ENCODE measurements around the gene PARD6A. TPM values are rescaled to one million over a fixed set of nuclear protein-coding genes. Genes with fewer than 3 reads are reported as not detected.
A peak's percentile ranks its signal among the peaks of the same experiment; 100 is the strongest.

Gene PARD6A
- total RNA-seq, 4 donors from 2014 or later: 3.2 to 12.5 (median 4.6) TPM

- TF ChIP-seq, protein P1, sequence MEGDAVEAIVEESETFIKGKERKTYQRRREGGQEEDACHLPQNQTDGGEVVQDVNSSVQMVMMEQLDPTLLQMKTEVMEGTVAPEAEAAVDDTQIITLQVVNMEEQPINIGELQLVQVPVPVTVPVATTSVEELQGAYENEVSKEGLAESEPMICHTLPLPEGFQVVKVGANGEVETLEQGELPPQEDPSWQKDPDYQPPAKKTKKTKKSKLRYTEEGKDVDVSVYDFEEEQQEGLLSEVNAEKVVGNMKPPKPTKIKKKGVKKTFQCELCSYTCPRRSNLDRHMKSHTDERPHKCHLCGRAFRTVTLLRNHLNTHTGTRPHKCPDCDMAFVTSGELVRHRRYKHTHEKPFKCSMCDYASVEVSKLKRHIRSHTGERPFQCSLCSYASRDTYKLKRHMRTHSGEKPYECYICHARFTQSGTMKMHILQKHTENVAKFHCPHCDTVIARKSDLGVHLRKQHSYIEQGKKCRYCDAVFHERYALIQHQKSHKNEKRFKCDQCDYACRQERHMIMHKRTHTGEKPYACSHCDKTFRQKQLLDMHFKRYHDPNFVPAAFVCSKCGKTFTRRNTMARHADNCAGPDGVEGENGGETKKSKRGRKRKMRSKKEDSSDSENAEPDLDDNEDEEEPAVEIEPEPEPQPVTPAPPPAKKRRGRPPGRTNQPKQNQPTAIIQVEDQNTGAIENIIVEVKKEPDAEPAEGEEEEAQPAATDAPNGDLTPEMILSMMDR (IDR thresholded peaks at IDR 0.05): no peak
- ATAC-seq (ENCODE audit: low FRiP score): no peak
- DNase-seq (ENCODE audit: low spot score): no peak
Measured at GRCh38 chr16:67657751-67658518, 2.8 kb upstream of the PARD6A start.

DNA sequence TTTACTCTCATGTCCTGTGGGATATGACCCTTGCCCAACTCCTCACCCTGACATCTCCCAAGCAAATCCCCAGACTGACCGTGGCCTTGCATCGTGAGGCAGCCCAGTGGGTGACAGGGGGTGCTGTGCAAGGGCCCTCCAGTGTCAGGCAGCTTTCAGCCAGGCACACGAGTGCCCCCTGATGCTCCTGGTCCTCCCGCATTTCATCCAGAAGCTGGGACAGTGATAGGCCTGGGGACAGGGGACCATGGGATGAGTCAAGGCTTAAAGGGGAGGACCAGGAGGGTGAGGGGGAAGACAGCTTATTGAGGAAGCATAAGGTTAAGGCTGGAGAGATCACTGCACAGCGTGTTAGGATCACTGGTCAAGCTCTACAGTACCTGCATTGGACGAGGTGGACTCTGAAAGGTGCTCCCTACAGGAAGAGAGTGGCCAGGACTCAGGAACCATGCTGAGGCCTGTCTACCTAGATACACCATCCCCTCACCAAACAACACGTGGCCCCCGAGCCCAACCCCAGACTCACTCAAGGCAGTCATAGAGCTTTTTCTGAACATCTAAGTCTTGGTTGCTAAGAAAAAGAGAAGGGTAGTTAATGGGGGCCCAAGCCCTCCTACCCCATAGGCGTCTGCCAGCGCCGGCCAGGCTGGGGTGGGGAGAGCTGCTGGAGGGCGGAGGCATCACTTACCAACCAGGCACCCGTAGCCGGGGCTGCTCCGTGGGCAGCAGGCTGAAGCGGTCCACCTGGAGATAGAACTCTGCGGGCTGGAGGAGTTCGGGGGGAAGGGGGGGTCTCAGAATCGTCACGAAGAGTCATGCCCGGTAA lies 1.7 kb upstream of the PARD6A start:
- no peak for ATAC-seq (ENCODE audit: low FRiP score)
- TF ChIP-seq, protein P1 (IDR thresholded peaks at IDR 0.05): no peak
- DNase-seq (ENCODE audit: low spot score): no peak

DNA sequence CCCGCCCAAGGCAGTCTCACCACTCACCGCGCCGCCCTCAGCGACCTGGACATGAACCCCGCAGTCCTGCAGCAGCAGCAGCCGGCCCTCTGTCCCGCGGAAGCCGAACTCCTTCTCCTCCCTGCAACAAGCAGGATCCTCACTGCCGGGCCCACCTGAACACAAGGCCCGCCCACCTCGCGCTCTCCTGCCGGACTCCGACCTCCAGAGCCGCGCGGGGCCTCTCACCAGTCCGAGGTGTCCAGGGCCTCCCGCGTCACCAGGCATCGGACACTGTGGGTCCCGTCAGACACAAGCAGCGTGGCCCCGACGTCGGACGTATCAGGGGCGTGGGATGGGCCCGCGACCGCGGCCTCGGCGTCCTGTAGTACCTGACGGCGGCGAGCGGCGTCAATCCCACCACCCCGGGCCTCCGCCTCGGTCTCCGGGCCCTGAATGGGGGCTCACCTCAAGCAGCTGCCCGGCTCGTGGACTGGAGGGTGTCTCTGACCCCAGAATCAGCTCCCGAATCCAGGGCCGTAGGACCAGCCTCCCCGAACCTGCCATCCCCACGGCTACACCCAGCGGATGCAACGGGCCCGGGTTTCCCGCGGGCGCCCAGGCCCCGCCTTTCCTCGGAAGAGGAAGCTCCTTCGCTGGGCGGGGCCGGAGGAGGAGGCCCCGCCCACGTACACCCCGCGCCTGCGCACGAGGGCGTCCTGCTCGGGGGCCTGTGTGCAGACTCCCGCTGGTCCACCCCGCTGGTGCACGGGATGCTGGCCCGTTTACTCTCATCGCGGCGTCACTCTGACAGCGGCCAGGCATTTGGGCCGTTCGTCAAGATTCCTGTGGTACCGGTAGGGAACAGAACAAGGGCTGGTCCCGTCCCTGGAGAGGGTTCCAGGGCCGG lies 841 bp upstream of the PARD6A start, which contains the start of gene ACD:
Gene ACD, minus strand, starts transcription at position 586 of the 889 bp plus-strand sequence. Its CDS starts 40 bp downstream, at position 546.
- DNase-seq (ENCODE audit: low spot score) (peak; percentile 58), ATAC-seq (ENCODE audit: low FRiP score) (peak; percentile 85)
- TF ChIP-seq, protein P1 (IDR thresholded peaks at IDR 0.05): no peak

GRCh38 chr16:67661101-67661761 lies 471 bp downstream of the PARD6A start:
- DNase-seq (ENCODE audit: low spot score): no peak
- ATAC-seq (ENCODE audit: low FRiP score): peak; percentile 11
- TF ChIP-seq, protein P1 (IDR thresholded peaks at IDR 0.05): no peak

GRCh38 chr16:67661886-67662652 lies 1.3 kb downstream of the PARD6A start:
- DNase-seq (ENCODE audit: low spot score) (no peak), ATAC-seq (ENCODE audit: low FRiP score) (no peak)
- TF ChIP-seq, protein P1 (IDR thresholded peaks at IDR 0.05): no peak
